ENCODE results near the gene CALN1. TPM values are rescaled to one million over a fixed set of nuclear protein-coding genes. Genes with fewer than 3 reads are reported as not detected.

Gene CALN1
- total RNA-seq, 2 donors from 2014 or later = 4.3 to 6.9 TPM

DNA sequence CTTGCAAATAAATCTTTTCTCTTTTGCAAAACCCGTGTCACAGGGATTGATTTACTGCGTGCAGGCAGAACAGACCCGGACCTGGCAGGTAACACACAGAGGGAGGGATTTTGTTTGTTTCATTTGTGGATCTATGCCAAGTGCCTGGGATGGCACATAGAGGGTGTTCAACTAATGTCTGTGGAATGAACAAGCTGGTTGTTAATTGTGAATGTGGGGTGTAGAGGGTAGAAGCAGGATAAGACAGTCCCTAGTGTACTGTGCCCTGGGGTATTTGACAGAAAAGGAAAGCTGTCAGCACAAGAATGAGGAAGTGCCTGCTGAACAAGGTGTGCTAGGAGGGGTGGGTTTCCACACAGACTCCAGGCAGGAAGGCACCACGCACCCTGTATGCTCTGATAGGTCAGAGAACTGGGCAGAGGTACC lies 331.8 kb downstream of the CALN1 start:
- Histone ChIP-seq H3K27me3 (ENCODE audit: control insufficient read depth, insufficient read depth, low read length, poor library complexity, severe bottlenecking) (no peaks in the 10 kb centered on the region), H3K4me1 (ENCODE audit: control insufficient read depth, insufficient read depth, low read length) (no peaks in the 10 kb centered on the region), H3K27ac (ENCODE audit: low read depth, low read length) (no peak overlapping the region), H3K9ac (ENCODE audit: extremely low read depth, low read length, poor library complexity, severe bottlenecking) (no peak overlapping the region), H3K36me3 (ENCODE audit: control insufficient read depth, insufficient read depth, low read length) (no peaks in the 10 kb centered on the region), H3K9me3 (ENCODE audit: control insufficient read depth, low read length) (peaks cover under 1% of the 10 kb centered on the region), H3K4me3 (ENCODE audit: low read length) (no peak overlapping the region)
- no peak for DNase-seq
- WGBS, 2 experiments (ENCODE audit: insufficient coverage in 1 of 2, insufficient read length in 1 of 2) = 80 to 95% methylated on average over 1 to 4 of the region's 4 CpGs
- H3K4me3 Mint-ChIP-seq = no peak overlapping the region
- H3K36me3 Mint-ChIP-seq (ENCODE audit: low read depth) = no peaks in the 10 kb centered on the region
- TF ChIP-seq, protein P1, sequence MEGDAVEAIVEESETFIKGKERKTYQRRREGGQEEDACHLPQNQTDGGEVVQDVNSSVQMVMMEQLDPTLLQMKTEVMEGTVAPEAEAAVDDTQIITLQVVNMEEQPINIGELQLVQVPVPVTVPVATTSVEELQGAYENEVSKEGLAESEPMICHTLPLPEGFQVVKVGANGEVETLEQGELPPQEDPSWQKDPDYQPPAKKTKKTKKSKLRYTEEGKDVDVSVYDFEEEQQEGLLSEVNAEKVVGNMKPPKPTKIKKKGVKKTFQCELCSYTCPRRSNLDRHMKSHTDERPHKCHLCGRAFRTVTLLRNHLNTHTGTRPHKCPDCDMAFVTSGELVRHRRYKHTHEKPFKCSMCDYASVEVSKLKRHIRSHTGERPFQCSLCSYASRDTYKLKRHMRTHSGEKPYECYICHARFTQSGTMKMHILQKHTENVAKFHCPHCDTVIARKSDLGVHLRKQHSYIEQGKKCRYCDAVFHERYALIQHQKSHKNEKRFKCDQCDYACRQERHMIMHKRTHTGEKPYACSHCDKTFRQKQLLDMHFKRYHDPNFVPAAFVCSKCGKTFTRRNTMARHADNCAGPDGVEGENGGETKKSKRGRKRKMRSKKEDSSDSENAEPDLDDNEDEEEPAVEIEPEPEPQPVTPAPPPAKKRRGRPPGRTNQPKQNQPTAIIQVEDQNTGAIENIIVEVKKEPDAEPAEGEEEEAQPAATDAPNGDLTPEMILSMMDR (conservative IDR thresholded peaks at IDR 0.05) = no peak
- peaks cover 3% of the 10 kb centered on the region for H3K4me1 Mint-ChIP-seq
- no peak overlapping the region for H3K27ac Mint-ChIP-seq
- H3K9me3 Mint-ChIP-seq = no peaks in the 10 kb centered on the region
- H3K27me3 Mint-ChIP-seq (ENCODE audit: insufficient read depth) = no peaks in the 10 kb centered on the region

DNA sequence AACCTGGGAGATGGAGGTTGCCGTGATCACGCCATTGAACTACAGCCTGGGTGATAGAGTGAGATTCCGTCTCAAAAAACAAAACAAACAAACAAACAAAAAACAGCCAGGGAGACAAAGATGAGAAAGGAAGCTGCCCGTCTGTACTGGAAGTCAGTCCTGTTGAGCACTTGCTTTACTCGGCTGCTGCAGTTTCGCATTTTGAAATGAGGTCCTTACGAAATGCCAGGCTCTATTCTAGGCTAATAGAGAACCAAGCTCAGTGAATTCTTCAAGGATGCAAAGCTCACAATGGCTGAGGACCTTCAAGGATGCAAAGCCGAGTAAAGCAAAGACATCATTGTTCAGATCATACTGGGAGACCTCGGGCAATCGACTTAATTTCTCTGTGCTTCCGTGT lies 333.3 kb downstream of the CALN1 start:
- Histone ChIP-seq H3K9me3 (ENCODE audit: control insufficient read depth, low read length) (peaks cover 9% of the 10 kb centered on the region), H3K27me3 (ENCODE audit: control insufficient read depth, insufficient read depth, low read length, poor library complexity, severe bottlenecking) (no peaks in the 10 kb centered on the region), H3K9ac (ENCODE audit: extremely low read depth, low read length, poor library complexity, severe bottlenecking) (no peak overlapping the region), H3K27ac (ENCODE audit: low read depth, low read length) (no peak overlapping the region), H3K4me1 (ENCODE audit: control insufficient read depth, insufficient read depth, low read length) (no peaks in the 10 kb centered on the region), H3K4me3 (ENCODE audit: low read length) (no peak overlapping the region), H3K36me3 (ENCODE audit: control insufficient read depth, insufficient read depth, low read length) (no peaks in the 10 kb centered on the region)
- H3K9me3 Mint-ChIP-seq = peaks cover 6% of the 10 kb centered on the region
- no peaks in the 10 kb centered on the region for H3K36me3 Mint-ChIP-seq (ENCODE audit: low read depth)
- H3K27ac Mint-ChIP-seq = no peak overlapping the region
- H3K27me3 Mint-ChIP-seq (ENCODE audit: insufficient read depth) = no peaks in the 10 kb centered on the region
- H3K4me3 Mint-ChIP-seq = no peak overlapping the region
- H3K4me1 Mint-ChIP-seq = peaks cover 3% of the 10 kb centered on the region
- WGBS, 2 experiments (ENCODE audit: insufficient coverage in 1 of 2, insufficient read length in 1 of 2) = 95 to 97% methylated on average over 8 to 11 of the region's 11 CpGs
- DNase-seq = no peak
- TF ChIP-seq, protein P1 (conservative IDR thresholded peaks at IDR 0.05) = no peak

DNA sequence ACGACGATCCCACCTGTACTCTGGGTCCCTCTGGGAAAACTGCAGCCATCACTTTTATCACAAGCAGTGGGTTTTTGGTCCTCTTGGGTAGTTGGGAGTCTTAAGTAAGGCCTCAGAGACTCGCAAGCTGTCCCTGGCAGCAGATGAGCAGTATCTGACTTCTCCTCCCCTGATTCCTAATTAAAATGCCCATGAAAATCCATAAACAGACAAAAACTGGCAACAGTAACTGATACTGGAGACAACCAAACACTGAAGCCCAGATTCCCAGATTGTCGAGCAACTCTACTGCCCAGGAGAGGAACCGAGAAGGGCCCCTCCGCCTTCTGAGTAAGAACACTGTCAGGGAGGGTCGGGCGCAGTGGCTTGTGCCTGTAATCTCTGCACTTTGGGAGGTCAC lies 333.8 kb downstream of the CALN1 start:
- H3K4me1 ChIP-seq (ENCODE audit: control insufficient read depth, insufficient read depth, low read length) = no peaks in the 10 kb centered on the region
- DNase-seq = no peak
- H3K27ac ChIP-seq (ENCODE audit: low read depth, low read length) = no peak overlapping the region
- H3K27me3 Mint-ChIP-seq (ENCODE audit: insufficient read depth) = no peaks in the 10 kb centered on the region
- H3K27me3 ChIP-seq (ENCODE audit: control insufficient read depth, insufficient read depth, low read length, poor library complexity, severe bottlenecking) = no peaks in the 10 kb centered on the region
- peaks cover 3% of the 10 kb centered on the region for H3K4me1 Mint-ChIP-seq
- no peaks in the 10 kb centered on the region for H3K36me3 Mint-ChIP-seq (ENCODE audit: low read depth)
- peaks cover 9% of the 10 kb centered on the region for H3K9me3 ChIP-seq (ENCODE audit: control insufficient read depth, low read length)
- no peak overlapping the region for H3K9ac ChIP-seq (ENCODE audit: extremely low read depth, low read length, poor library complexity, severe bottlenecking)
- no peak overlapping the region for H3K27ac Mint-ChIP-seq
- H3K9me3 Mint-ChIP-seq = peaks cover 6% of the 10 kb centered on the region
- H3K4me3 ChIP-seq (ENCODE audit: low read length) = no peak overlapping the region
- no peak overlapping the region for H3K4me3 Mint-ChIP-seq
- WGBS, 2 experiments (ENCODE audit: insufficient coverage in 1 of 2, insufficient read length in 1 of 2) = 93 to 96% methylated on average over 3 to 8 of the region's 8 CpGs
- no peaks in the 10 kb centered on the region for H3K36me3 ChIP-seq (ENCODE audit: control insufficient read depth, insufficient read depth, low read length)
- TF ChIP-seq, protein P1 (conservative IDR thresholded peaks at IDR 0.05) = no peak

Measured in endodermal cell (in vitro differentiated cells).